Chondrocyte (in vitro differentiated cells): ENCODE results near the gene PIK3CB. TPM values are rescaled to one million over a fixed set of nuclear protein-coding genes. Genes with fewer than 3 reads are reported as not detected.

Experiments
- DNase-seq: peaks from one replicate; pipeline ENCODE4 v3.0.0; 2021; ENCODE audit warnings: mixed read lengths, low spot score
- H3K27ac Mint-ChIP-seq: one replicate; pipeline ENCODE4 v1.8.0; 2021; ENCODE audit warnings: mild to moderate bottlenecking, moderate library complexity, mixed read lengths; ENCODE audit not compliant: unreplicated experiment
- H3K27me3 Mint-ChIP-seq: 2 replicates; pipeline ENCODE4 v1.8.0; 2021; ENCODE audit warnings: low read depth, mixed read lengths
- H3K36me3 Mint-ChIP-seq: 2 replicates; pipeline ENCODE4 v1.8.0; 2021; ENCODE audit warnings: low read depth, mixed read lengths
- H3K4me1 Mint-ChIP-seq: 2 replicates; pipeline ENCODE4 v1.8.0; 2021; ENCODE audit warnings: low read depth, mild to moderate bottlenecking, mixed read lengths
- H3K4me3 Mint-ChIP-seq: one replicate; pipeline ENCODE4 v1.8.0; 2021; ENCODE audit warnings: mild to moderate bottlenecking, moderate library complexity, mixed read lengths; ENCODE audit not compliant: unreplicated experiment
- H3K9me3 Mint-ChIP-seq: 2 replicates; pipeline ENCODE4 v1.8.0; 2021; ENCODE audit warnings: low read depth, mixed read lengths
- CTCF ChIP-seq: fragments of 200-600 bp; sonication (generic); IDR thresholded peaks from 2 replicates; pipeline ENCODE4 v1.5.0; 2021; ENCODE audit warnings: antibody characterized with exemption, mild to moderate bottlenecking, moderate library complexity
- total RNA-seq: library from RNA; stranded (reverse); gene quantifications from 3 replicates; pipeline ENCODE4 v1.2.1, GENCODE V29; 2021

Gene PIK3CB
- total RNA-seq, 1 donor from 2014 or later, result 19.5 TPM

GRCh38 chr3:138875754-138876664, 41.3 kb upstream of the PIK3CB start:
- H3K4me1 Mint-ChIP-seq, result no peaks in the 10 kb centered on the region
- H3K4me3 Mint-ChIP-seq, result no peak overlapping the region
- peaks cover 10% of the 10 kb centered on the region for H3K9me3 Mint-ChIP-seq
- H3K36me3 Mint-ChIP-seq, result no peaks in the 10 kb centered on the region
- no peak for TF ChIP-seq CTCF
- no peaks in the 10 kb centered on the region for H3K27me3 Mint-ChIP-seq
- no peak for DNase-seq
- no peak overlapping the region for H3K27ac Mint-ChIP-seq

- no peak for TF ChIP-seq CTCF
- Mint-ChIP-seq H3K36me3 (no peaks in the 10 kb centered on the region), H3K9me3 (peaks cover 10% of the 10 kb centered on the region), H3K27me3 (no peaks in the 10 kb centered on the region), H3K27ac (no peak overlapping the region), H3K4me3 (no peak overlapping the region), H3K4me1 (no peaks in the 10 kb centered on the region)
- peak; percentile 18 for DNase-seq
Measured at GRCh38 chr3:138875096-138875753, 40.5 kb upstream of the PIK3CB start.

- Mint-ChIP-seq H3K9me3 (peaks cover 10% of the 10 kb centered on the region), H3K4me3 (no peak overlapping the region), H3K27ac (no peak overlapping the region), H3K27me3 (no peaks in the 10 kb centered on the region), H3K36me3 (no peaks in the 10 kb centered on the region), H3K4me1 (no peaks in the 10 kb centered on the region)
- TF ChIP-seq CTCF, result no peak
- DNase-seq, result peak; percentile 7
Measured at GRCh38 chr3:138873471-138874278, 38.9 kb upstream of the PIK3CB start.

GRCh38 chr3:138872632-138873031, 37.9 kb upstream of the PIK3CB start:
- Mint-ChIP-seq H3K4me3 (no peak overlapping the region), H3K27ac (no peak overlapping the region), H3K4me1 (peaks cover 4% of the 10 kb centered on the region), H3K27me3 (no peaks in the 10 kb centered on the region), H3K36me3 (no peaks in the 10 kb centered on the region), H3K9me3 (peaks cover 10% of the 10 kb centered on the region)
- DNase-seq, result peak; percentile 6
- no peak for TF ChIP-seq CTCF

GRCh38 chr3:138867996-138868395, 33.3 kb upstream of the PIK3CB start:
- no peaks in the 10 kb centered on the region for H3K27me3 Mint-ChIP-seq
- no peak overlapping the region for H3K27ac Mint-ChIP-seq
- DNase-seq, result no peak
- H3K36me3 Mint-ChIP-seq, result no peaks in the 10 kb centered on the region
- H3K9me3 Mint-ChIP-seq, result no peaks in the 10 kb centered on the region
- H3K4me1 Mint-ChIP-seq, result peaks cover 13% of the 10 kb centered on the region
- no peak for TF ChIP-seq CTCF
- no peak overlapping the region for H3K4me3 Mint-ChIP-seq
